Tibial nerve (tissue), 4 donors: ENCODE measurements around the gene EIF3CL.
"Not testable (repeated sequence)": the region's sequence is repeated elsewhere in the genome, so short reads cannot be mapped to it uniquely, and the experiment has no call there.

Experiments used
- EP300 ChIP-seq, 2 donors: sonication (generic); formaldehyde crosslinking; IDR thresholded peaks; one replicate each; pipeline ENCODE4 v1.6.1; 2017; ENCODE audit warnings: antibody characterized with exemption in 2 of 2, mild to moderate bottlenecking in 1 of 2
- POLR2A ChIP-seq, 2 donors: fragments of 450-650 bp; IDR thresholded peaks; one replicate each; pipeline ENCODE4 v1.6.1; 2017; ENCODE audit warnings: antibody characterized with exemption in 2 of 2, mild to moderate bottlenecking in 2 of 2, moderate library complexity in 2 of 2
- TF ChIP-seq, protein P1 (sequence below), 5 experiments: fragments of 200-600 bp in 3 of 5; fragments of 450-650 bp in 2 of 5; sonication (generic) in 3 of 5; IDR thresholded peaks; one replicate each; pipeline ENCODE4 v1.5.1; 2016 to 2019; ENCODE audit warnings: antibody characterized with exemption in 5 of 5, mild to moderate bottlenecking in 3 of 5, moderate library complexity in 2 of 5

DNA sequence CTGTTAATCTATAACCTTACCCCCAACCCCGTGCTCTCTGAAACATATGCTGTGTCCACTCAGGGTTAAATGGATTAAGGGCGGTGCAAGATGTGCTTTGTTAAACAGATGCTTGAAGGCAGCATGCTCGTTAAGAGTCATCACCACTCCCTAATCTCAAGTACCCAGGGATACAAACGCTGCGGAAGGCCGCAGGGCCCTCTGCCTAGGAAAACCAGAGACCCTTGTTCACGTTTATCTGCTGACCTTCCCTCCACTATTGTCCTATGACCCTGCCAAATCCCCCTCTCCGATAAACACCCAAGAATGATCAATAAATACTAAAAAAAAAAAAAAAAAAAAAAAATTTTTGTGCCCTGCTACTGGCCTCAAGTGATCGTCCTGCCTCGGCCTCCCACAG, 25.8 kb downstream of the EIF3CL start:
- TF ChIP-seq, protein P1, sequence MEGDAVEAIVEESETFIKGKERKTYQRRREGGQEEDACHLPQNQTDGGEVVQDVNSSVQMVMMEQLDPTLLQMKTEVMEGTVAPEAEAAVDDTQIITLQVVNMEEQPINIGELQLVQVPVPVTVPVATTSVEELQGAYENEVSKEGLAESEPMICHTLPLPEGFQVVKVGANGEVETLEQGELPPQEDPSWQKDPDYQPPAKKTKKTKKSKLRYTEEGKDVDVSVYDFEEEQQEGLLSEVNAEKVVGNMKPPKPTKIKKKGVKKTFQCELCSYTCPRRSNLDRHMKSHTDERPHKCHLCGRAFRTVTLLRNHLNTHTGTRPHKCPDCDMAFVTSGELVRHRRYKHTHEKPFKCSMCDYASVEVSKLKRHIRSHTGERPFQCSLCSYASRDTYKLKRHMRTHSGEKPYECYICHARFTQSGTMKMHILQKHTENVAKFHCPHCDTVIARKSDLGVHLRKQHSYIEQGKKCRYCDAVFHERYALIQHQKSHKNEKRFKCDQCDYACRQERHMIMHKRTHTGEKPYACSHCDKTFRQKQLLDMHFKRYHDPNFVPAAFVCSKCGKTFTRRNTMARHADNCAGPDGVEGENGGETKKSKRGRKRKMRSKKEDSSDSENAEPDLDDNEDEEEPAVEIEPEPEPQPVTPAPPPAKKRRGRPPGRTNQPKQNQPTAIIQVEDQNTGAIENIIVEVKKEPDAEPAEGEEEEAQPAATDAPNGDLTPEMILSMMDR (IDR thresholded peaks at IDR 0.05), result not testable (repeated sequence)
- TF ChIP-seq POLR2A, EP300 (IDR thresholded peaks at IDR 0.05): not testable (repeated sequence)
